ENCODE measurements around the gene ALOX5.

The ALOX5 gene

DNA sequence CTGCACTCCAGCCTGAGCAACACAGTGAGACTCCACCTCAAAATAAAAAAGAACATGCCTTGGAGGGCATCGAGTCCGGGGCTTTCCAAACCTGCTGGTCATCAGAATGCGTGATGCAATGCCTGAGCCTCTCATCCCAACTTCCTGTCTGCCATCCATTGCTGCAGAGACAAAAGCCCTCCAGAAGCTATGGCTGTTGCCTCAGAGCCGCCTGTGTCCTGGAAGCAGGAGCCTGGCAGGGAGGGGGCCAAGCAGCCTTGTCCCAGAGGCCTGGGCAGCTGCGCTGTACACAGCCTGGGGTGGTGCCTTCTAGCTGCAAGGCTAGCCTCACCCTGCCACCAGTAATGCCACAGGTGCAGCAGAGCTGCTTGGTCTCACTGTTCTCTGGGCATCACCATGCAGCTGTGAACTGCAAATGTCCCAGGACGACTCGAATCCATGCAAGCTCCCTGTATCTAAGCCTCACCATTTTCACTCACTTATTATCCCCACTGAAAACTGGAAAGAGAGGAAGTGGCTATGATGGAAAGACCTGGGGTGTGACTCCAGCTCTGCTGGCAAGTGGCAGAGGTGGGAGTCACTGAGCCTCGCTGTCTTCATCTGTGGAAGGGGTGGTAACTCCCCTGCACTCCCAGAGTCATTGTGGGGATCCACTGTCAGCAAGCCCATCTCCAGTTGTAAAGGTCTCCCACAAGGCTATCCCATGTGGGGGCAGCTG is 7.0 kb downstream of the ALOX5 start:
- Histone ChIP-seq H3K79me1 (replicated peaks; ENCODE audit: low read length, poor library complexity, severe bottlenecking) (no peaks in the 10 kb centered on the region), H2AK5ac (ENCODE audit: low read length, severe bottlenecking) (no peak overlapping the region), H3K36me3 (ENCODE audit: control insufficient read depth in 1 of 2, insufficient read depth in 2 of 2, low read depth in 1 of 2, low read length in 2 of 2) (no peaks in the 10 kb centered on the region), H3K23ac (ENCODE audit: low read length in 2 of 2) (no peak overlapping the region), H2BK15ac (ENCODE audit: low read depth, poor library complexity, severe bottlenecking) (no peak overlapping the region), H3K4me1 (ENCODE audit: control insufficient read depth, insufficient read depth, low read depth, low read length) (no peaks in the 10 kb centered on the region), H3K27me3 (ENCODE audit: control insufficient read depth in 1 of 2, insufficient read depth in 1 of 2, low read length in 2 of 2) (peaks cover 23 to 32% of the 10 kb centered on the region in 2 experiments), H3K4me3 (ENCODE audit: insufficient read depth in 1 of 2, low read depth in 1 of 2, low read length in 2 of 2) (no peak overlapping the region), H4K91ac (ENCODE audit: low read length) (no peak overlapping the region), H4K8ac (ENCODE audit: low read length) (no peak overlapping the region), H2BK12ac (ENCODE audit: low read length in 2 of 2) (no peak overlapping the region), H3K4ac (ENCODE audit: low read depth in 1 of 2, low read length in 2 of 2) (no peak overlapping the region), H3K9me3 (ENCODE audit: control insufficient read depth, low read length) (no peaks in the 10 kb centered on the region), H3K18ac (ENCODE audit: low read depth in 1 of 2, low read length in 2 of 2) (no peak overlapping the region), H2AFZ (ENCODE audit: low read depth, low read length) (no peak overlapping the region), H3K14ac (ENCODE audit: low read length in 2 of 2) (no peak overlapping the region), H3K9ac (ENCODE audit: low read length) (no peak overlapping the region), H3K27ac (ENCODE audit: low read length, poor library complexity, severe bottlenecking) (no peak overlapping the region), H2BK120ac (ENCODE audit: low read depth, low read length) (no peak overlapping the region), H3K4me2 (ENCODE audit: low read length, poor library complexity, severe bottlenecking) (no peak overlapping the region), H2BK5ac (ENCODE audit: low read depth, low read length, poor library complexity, severe bottlenecking) (no peak overlapping the region)
- DNase-seq, result no peak
- WGBS, result 84% methylated on average over 6 of the region's 8 CpGs

DNA sequence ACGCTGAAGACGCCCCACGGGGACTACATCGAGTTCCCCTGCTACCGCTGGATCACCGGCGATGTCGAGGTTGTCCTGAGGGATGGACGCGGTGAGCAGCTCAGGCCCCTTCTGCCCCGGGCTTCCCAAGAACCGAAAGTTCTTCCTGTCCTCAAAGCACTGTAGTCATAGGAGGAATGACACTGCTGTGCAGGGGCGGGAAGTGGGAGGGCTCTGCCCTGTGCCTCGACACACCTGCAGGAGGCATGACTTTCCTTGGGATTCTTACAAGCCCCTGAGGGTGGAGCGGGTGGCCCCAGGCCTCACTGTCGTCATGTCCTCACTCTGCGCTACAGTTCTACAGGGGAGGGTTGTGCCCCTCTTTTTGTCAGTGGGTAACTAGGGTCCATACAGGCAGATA is 8.6 kb downstream of the ALOX5 start:
- H2BK120ac ChIP-seq (ENCODE audit: low read depth, low read length), result no peak overlapping the region
- peaks cover 17 to 18% of the 10 kb centered on the region in 2 experiments for H3K27me3 ChIP-seq (ENCODE audit: control insufficient read depth in 1 of 2, insufficient read depth in 1 of 2, low read length in 2 of 2)
- H3K9ac ChIP-seq (ENCODE audit: low read length), result no peak overlapping the region
- no peak overlapping the region for H3K14ac ChIP-seq (ENCODE audit: low read length in 2 of 2)
- H2BK5ac ChIP-seq (ENCODE audit: low read depth, low read length, poor library complexity, severe bottlenecking), result no peak overlapping the region
- no peak overlapping the region for H3K18ac ChIP-seq (ENCODE audit: low read depth in 1 of 2, low read length in 2 of 2)
- H4K8ac ChIP-seq (ENCODE audit: low read length), result no peak overlapping the region
- no peak overlapping the region for H3K4ac ChIP-seq (ENCODE audit: low read depth in 1 of 2, low read length in 2 of 2)
- H3K4me3 ChIP-seq (ENCODE audit: insufficient read depth in 1 of 2, low read depth in 1 of 2, low read length in 2 of 2), result no peak overlapping the region
- 83% methylated on average over 17 of the region's 17 CpGs for WGBS
- no peaks in the 10 kb centered on the region for H3K79me1 ChIP-seq (replicated peaks; ENCODE audit: low read length, poor library complexity, severe bottlenecking)
- H3K9me3 ChIP-seq (ENCODE audit: control insufficient read depth, low read length), result no peaks in the 10 kb centered on the region
- H2AFZ ChIP-seq (ENCODE audit: low read depth, low read length), result no peak overlapping the region
- H2BK12ac ChIP-seq (ENCODE audit: low read length in 2 of 2), result no peak overlapping the region
- no peak for DNase-seq
- H2AK5ac ChIP-seq (ENCODE audit: low read length, severe bottlenecking), result no peak overlapping the region
- no peak overlapping the region for H3K4me2 ChIP-seq (ENCODE audit: low read length, poor library complexity, severe bottlenecking)
- H3K27ac ChIP-seq (ENCODE audit: low read length, poor library complexity, severe bottlenecking), result no peak overlapping the region
- H3K36me3 ChIP-seq (ENCODE audit: control insufficient read depth in 1 of 2, insufficient read depth in 2 of 2, low read depth in 1 of 2, low read length in 2 of 2), result no peaks in the 10 kb centered on the region
- no peaks in the 10 kb centered on the region for H3K4me1 ChIP-seq (ENCODE audit: control insufficient read depth, insufficient read depth, low read depth, low read length)
- H2BK15ac ChIP-seq (ENCODE audit: low read depth, poor library complexity, severe bottlenecking), result no peak overlapping the region
- no peak overlapping the region for H4K91ac ChIP-seq (ENCODE audit: low read length)
- H3K23ac ChIP-seq (ENCODE audit: low read length in 2 of 2), result no peak overlapping the region

DNA sequence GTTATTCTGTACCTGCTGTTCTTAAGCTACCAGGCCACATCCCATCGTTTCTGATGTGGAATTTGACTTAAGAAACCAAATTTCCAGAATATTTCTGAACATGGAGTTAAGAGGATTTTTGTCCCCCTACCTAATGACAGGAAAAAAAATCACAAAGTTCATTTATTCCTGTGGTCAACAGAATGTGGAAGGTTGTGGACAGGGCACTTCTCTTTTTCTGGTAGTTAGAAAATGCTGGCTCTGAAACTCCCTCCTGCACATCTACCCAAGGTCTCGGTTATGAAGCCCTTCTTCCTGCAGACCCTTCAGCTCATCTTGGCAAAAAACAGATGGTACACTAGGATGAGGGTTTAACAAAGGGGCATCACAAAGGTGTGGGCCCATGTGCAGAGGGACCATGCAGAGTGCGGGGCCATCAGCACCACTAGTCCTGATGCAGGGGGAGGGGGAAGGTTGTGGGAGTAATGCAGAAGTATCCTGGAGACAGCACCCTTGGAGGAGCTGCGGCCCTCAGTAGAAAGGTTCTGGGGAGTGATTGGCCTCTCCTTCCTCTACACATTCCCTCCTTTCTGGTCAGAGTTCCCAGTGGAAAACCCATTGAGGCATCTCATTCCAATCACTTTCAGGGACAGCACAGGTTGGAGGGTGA is 9.8 kb downstream of the ALOX5 start:
- Histone ChIP-seq H2BK15ac (ENCODE audit: low read depth, poor library complexity, severe bottlenecking) (no peak overlapping the region), H3K79me1 (replicated peaks; ENCODE audit: low read length, poor library complexity, severe bottlenecking) (no peaks in the 10 kb centered on the region), H3K23ac (ENCODE audit: low read length in 2 of 2) (no peak overlapping the region), H3K27me3 (ENCODE audit: control insufficient read depth in 1 of 2, insufficient read depth in 1 of 2, low read length in 2 of 2) (peaks cover 9 to 10% of the 10 kb centered on the region in 2 experiments), H3K4ac (ENCODE audit: low read depth in 1 of 2, low read length in 2 of 2) (no peak overlapping the region), H3K4me3 (ENCODE audit: insufficient read depth in 1 of 2, low read depth in 1 of 2, low read length in 2 of 2) (no peak overlapping the region), H2BK120ac (ENCODE audit: low read depth, low read length) (no peak overlapping the region), H3K4me1 (ENCODE audit: control insufficient read depth, insufficient read depth, low read depth, low read length) (no peaks in the 10 kb centered on the region), H2BK12ac (ENCODE audit: low read length in 2 of 2) (no peak overlapping the region), H4K8ac (ENCODE audit: low read length) (no peak overlapping the region), H3K9me3 (ENCODE audit: control insufficient read depth, low read length) (no peaks in the 10 kb centered on the region), H3K14ac (ENCODE audit: low read length in 2 of 2) (no peak overlapping the region), H3K18ac (ENCODE audit: low read depth in 1 of 2, low read length in 2 of 2) (no peak overlapping the region), H3K4me2 (ENCODE audit: low read length, poor library complexity, severe bottlenecking) (no peak overlapping the region), H3K36me3 (ENCODE audit: control insufficient read depth in 1 of 2, insufficient read depth in 2 of 2, low read depth in 1 of 2, low read length in 2 of 2) (no peaks in the 10 kb centered on the region), H2AK5ac (ENCODE audit: low read length, severe bottlenecking) (no peak overlapping the region), H4K91ac (ENCODE audit: low read length) (no peak overlapping the region), H2AFZ (ENCODE audit: low read depth, low read length) (no peak overlapping the region), H3K9ac (ENCODE audit: low read length) (no peak overlapping the region), H2BK5ac (ENCODE audit: low read depth, low read length, poor library complexity, severe bottlenecking) (no peak overlapping the region), H3K27ac (ENCODE audit: low read length, poor library complexity, severe bottlenecking) (no peak overlapping the region)
- DNase-seq, result no peak
- WGBS, result no CpG with 5 or more reads among the region's 4 CpGs

DNA sequence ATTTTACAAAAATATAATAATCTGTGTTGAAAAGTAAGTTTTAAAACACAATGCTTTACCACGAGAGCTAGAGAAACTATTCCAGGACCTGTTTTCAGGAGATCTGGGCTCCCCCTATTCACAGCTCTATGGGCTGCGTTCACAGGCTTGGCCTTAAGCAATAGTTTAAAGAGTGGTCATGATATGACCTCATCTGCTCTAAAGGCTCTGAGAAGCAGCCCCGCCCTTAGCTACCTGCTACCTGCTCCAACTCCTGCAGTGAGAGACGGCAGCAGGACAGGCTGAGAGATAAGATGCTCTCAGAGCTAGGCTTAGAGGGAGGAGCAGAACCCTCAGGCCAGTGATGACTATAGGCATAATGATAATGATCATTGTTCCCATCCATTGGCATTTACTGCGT is 12.6 kb downstream of the ALOX5 start:
- WGBS, result 78% methylated on average over 5 of the region's 5 CpGs
- Histone ChIP-seq H3K23ac (ENCODE audit: low read length in 2 of 2) (no peak overlapping the region), H3K27me3 (ENCODE audit: control insufficient read depth in 1 of 2, insufficient read depth in 1 of 2, low read length in 2 of 2) (peaks cover 7% of the 10 kb centered on the region in 2 experiments), H3K9me3 (ENCODE audit: control insufficient read depth, low read length) (no peaks in the 10 kb centered on the region), H3K27ac (ENCODE audit: low read length, poor library complexity, severe bottlenecking) (no peak overlapping the region), H2AK5ac (ENCODE audit: low read length, severe bottlenecking) (no peak overlapping the region), H2BK120ac (ENCODE audit: low read depth, low read length) (no peak overlapping the region), H4K8ac (ENCODE audit: low read length) (no peak overlapping the region), H2BK15ac (ENCODE audit: low read depth, poor library complexity, severe bottlenecking) (no peak overlapping the region), H3K4me2 (ENCODE audit: low read length, poor library complexity, severe bottlenecking) (no peak overlapping the region), H3K18ac (ENCODE audit: low read depth in 1 of 2, low read length in 2 of 2) (no peak overlapping the region), H3K36me3 (ENCODE audit: control insufficient read depth in 1 of 2, insufficient read depth in 2 of 2, low read depth in 1 of 2, low read length in 2 of 2) (no peaks in the 10 kb centered on the region), H3K9ac (ENCODE audit: low read length) (no peak overlapping the region), H3K14ac (ENCODE audit: low read length in 2 of 2) (no peak overlapping the region), H3K4me3 (ENCODE audit: insufficient read depth in 1 of 2, low read depth in 1 of 2, low read length in 2 of 2) (no peak overlapping the region), H2BK5ac (ENCODE audit: low read depth, low read length, poor library complexity, severe bottlenecking) (no peak overlapping the region), H3K4me1 (ENCODE audit: control insufficient read depth, insufficient read depth, low read depth, low read length) (no peaks in the 10 kb centered on the region), H3K79me1 (replicated peaks; ENCODE audit: low read length, poor library complexity, severe bottlenecking) (no peaks in the 10 kb centered on the region), H2BK12ac (ENCODE audit: low read length in 2 of 2) (no peak overlapping the region), H2AFZ (ENCODE audit: low read depth, low read length) (no peak overlapping the region), H4K91ac (ENCODE audit: low read length) (no peak overlapping the region), H3K4ac (ENCODE audit: low read depth in 1 of 2, low read length in 2 of 2) (no peak overlapping the region)
- no peak for DNase-seq

Measured in mesenchymal stem cell (in vitro differentiated cells and primary cell).